WERI-Rb-1 (cell line): ENCODE measurements around the gene MBD3L4.
"Not testable (repeated sequence)": the region's sequence is repeated elsewhere in the genome, so short reads cannot be mapped to it uniquely, and the experiment has no call there.

Experiments used
- DNase-seq: peaks from one replicate; pipeline ENCODE4 v3.0.0-alpha.2; 2020
- H3K27ac ChIP-seq: fragments of 250-450 bp; sonication (Bioruptor Pico); 2 replicates; pipeline ENCODE4 v1.5.1; 2020; ENCODE audit warnings: mild to moderate bottlenecking, moderate library complexity
- H3K27me3 ChIP-seq: fragments of 250-450 bp; sonication (Bioruptor Pico); 2 replicates; pipeline ENCODE4 v1.5.1; 2021; ENCODE audit warnings: mild to moderate bottlenecking, low read depth, moderate library complexity; ENCODE audit not compliant: insufficient read depth, severe bottlenecking
- H3K36me3 ChIP-seq: fragments of 250-450 bp; sonication (Bioruptor Pico); 2 replicates; pipeline ENCODE4 v1.5.1; 2020; ENCODE audit warnings: mild to moderate bottlenecking, moderate library complexity
- H3K4me3 ChIP-seq: 2 replicates; pipeline ENCODE4 v1.5.1; 2011; ENCODE audit warnings: low read depth, mild to moderate bottlenecking, control low read depth, low read length
- H3K9me3 ChIP-seq: fragments of 250-450 bp; sonication (Bioruptor Pico); 2 replicates; pipeline ENCODE4 v1.5.1; 2021; ENCODE audit warnings: mild to moderate bottlenecking, moderate library complexity; ENCODE audit not compliant: severe bottlenecking
- CTCF ChIP-seq: IDR thresholded peaks from 2 replicates; pipeline ENCODE4 v1.5.1; 2011; ENCODE audit warnings: low read depth, mild to moderate bottlenecking, control low read depth, inconsistent platforms, low read length

MBD3L4 gene

GRCh38 chr19:7040079-7040478, at the start of gene MBD3L4:
Gene MBD3L4, minus strand, starts transcription at chr19:7040179. Its CDS starts 35 bp downstream, at chr19:7040144.
- H3K4me3 ChIP-seq, H3K9me3 ChIP-seq, H3K27ac ChIP-seq, H3K36me3 ChIP-seq, DNase-seq, H3K27me3 ChIP-seq: not testable (repeated sequence)

DNA sequence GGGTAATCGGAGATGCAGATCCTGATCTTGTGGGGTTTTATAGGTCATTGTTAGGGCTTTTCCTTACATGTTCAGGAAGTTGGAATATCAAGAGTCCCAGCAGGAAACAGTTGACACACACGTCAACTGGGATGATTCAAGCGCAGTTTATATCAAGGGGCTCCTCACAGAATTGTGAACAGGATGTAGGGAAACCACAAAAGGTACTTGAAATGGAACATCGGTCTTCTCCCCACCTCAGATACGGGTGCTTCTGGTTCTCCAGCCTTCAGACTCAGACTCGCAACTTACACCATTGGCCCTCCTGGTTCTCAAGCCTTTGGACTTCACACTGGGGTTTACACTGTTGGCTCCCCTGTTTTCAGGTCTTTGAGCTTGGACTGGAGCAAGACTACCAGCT, 49.0 kb upstream of the MBD3L4 start:
- DNase-seq: no peak
- Histone ChIP-seq H3K36me3 (peaks cover 17% of the 10 kb centered on the region), H3K9me3 (peaks cover 21% of the 10 kb centered on the region)

GRCh38 chr19:7083076-7083956, 43.3 kb upstream of the MBD3L4 start:
- Histone ChIP-seq H3K27me3 (no peaks in the 10 kb centered on the region), H3K4me3 (no peak overlapping the region), H3K27ac (no peak overlapping the region), H3K36me3 (peaks cover 70% of the 10 kb centered on the region), H3K9me3 (peaks cover 53% of the 10 kb centered on the region)
- no peak for DNase-seq
- TF ChIP-seq CTCF: no peak

More for the DNA sequence above, 49.0 kb upstream of the MBD3L4 start:
- no peak for TF ChIP-seq CTCF
- Histone ChIP-seq H3K27ac (no peak overlapping the region), H3K27me3 (no peaks in the 10 kb centered on the region), H3K4me3 (no peak overlapping the region)

GRCh38 chr19:7078008-7078407, 38.0 kb upstream of the MBD3L4 start:
- Histone ChIP-seq H3K27ac (no peak overlapping the region), H3K9me3 (peaks cover 27% of the 10 kb centered on the region), H3K4me3 (no peak overlapping the region), H3K27me3 (no peaks in the 10 kb centered on the region), H3K36me3 (peaks cover 72% of the 10 kb centered on the region)
- no peak for TF ChIP-seq CTCF
- no peak for DNase-seq

DNA sequence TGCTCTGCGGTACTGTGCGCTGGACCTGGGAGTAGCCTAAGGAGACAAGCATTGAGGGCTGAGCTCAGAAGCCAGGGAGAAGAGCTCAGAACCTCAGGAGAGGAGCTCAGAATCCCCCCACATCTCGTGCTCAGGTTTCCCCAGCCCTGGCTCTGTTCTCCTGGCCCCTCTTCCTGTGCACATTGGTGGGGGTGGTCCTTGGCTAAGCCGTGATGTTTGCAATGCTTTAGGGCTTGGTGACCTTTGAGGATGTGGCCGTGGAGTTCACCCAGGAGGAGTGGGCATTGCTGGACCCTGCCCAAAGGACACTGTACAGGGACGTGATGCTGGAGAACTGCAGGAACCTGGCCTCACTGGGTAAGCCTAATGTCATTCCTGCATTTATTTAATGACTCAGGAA, 36.2 kb upstream of the MBD3L4 start:
- no peak overlapping the region for H3K27ac ChIP-seq

More for the DNA sequence above, 36.2 kb upstream of the MBD3L4 start:
- H3K36me3 ChIP-seq: peaks cover 66% of the 10 kb centered on the region
- no peaks in the 10 kb centered on the region for H3K27me3 ChIP-seq
- DNase-seq: no peak
- no peak for TF ChIP-seq CTCF
- no peak overlapping the region for H3K4me3 ChIP-seq
- H3K9me3 ChIP-seq: peaks cover 12% of the 10 kb centered on the region
